HepG2 (cell line): ENCODE results near the gene CPEB4. TPM values are rescaled to one million over a fixed set of nuclear protein-coding genes. Genes with fewer than 3 reads are reported as not detected.
A peak's percentile ranks its signal among the peaks of the same experiment; 100 is the strongest.

ENCODE experiments used
- CBX1 ChIP-seq: IDR thresholded peaks from one replicate; pipeline ENCODE4 v1.6.1; 2016; ENCODE audit warnings: antibody characterized with exemption, low read depth
- GTF3A ChIP-seq: sonication (generic); formaldehyde crosslinking; conservative IDR thresholded peaks from 2 replicates; pipeline ENCODE4 v1.4.0; 2020; ENCODE audit warnings: mild to moderate bottlenecking, missing genetic modification reagents
- HNF4A ChIP-seq: sonication (generic); formaldehyde crosslinking; IDR thresholded peaks from 2 replicates; pipeline ENCODE4 v1.4.0; 2020; ENCODE audit warnings: missing genetic modification reagents
- KLF12 ChIP-seq: sonication (generic); formaldehyde crosslinking; IDR thresholded peaks from 2 replicates; pipeline ENCODE4 v1.4.0; 2020; ENCODE audit warnings: missing genetic modification reagents, borderline replicate concordance
- NR3C1 ChIP-seq: sonication (generic); formaldehyde crosslinking; IDR thresholded peaks from 2 replicates; pipeline ENCODE4 v1.4.0; 2020; ENCODE audit warnings: missing genetic modification reagents
- PHF5A ChIP-seq: IDR thresholded peaks from one replicate; pipeline ENCODE4 v1.6.1; 2018; ENCODE audit warnings: low read depth, missing genetic modification reagents; ENCODE audit not compliant: unreplicated experiment
- RELA ChIP-seq: sonication (generic); formaldehyde crosslinking; IDR thresholded peaks from 2 replicates; pipeline ENCODE4 v1.4.0; 2020; ENCODE audit warnings: missing genetic modification reagents
- SOX6 ChIP-seq, 2 experiments: fragments of 450-650 bp in 1 of 2; sonication (generic) in 1 of 2; formaldehyde crosslinking in 1 of 2; IDR thresholded peaks; 2 replicates each; pipeline versions ENCODE4 v1.4.0 to v1.6.1; 2017 to 2020; ENCODE audit warnings: antibody characterized with exemption in 1 of 2, mild to moderate bottlenecking in 1 of 2, missing genetic modification reagents in 1 of 2
- TCF7L2 ChIP-seq: IDR thresholded peaks from 2 replicates; pipeline ENCODE4 v1.6.1; 2011; ENCODE audit warnings: mild to moderate bottlenecking, low read depth, low read length, moderate library complexity
- ZC3H4 ChIP-seq: sonication (generic); formaldehyde crosslinking; IDR thresholded peaks from 2 replicates; pipeline ENCODE4 v1.4.0; 2020; ENCODE audit warnings: missing genetic modification reagents, borderline replicate concordance
- ZFP36L2 ChIP-seq: sonication (generic); formaldehyde crosslinking; IDR thresholded peaks from 2 replicates; pipeline ENCODE4 v1.4.0; 2020; ENCODE audit warnings: missing genetic modification reagents
- ZKSCAN5 ChIP-seq: sonication (generic); formaldehyde crosslinking; IDR thresholded peaks from 2 replicates; pipeline ENCODE4 v1.5.1; 2020; ENCODE audit warnings: mild to moderate bottlenecking, missing genetic modification reagents
- ZMAT3 ChIP-seq: sonication (generic); formaldehyde crosslinking; conservative IDR thresholded peaks from 2 replicates; pipeline ENCODE4 v1.7.0; 2021; ENCODE audit warnings: missing genetic modification reagents
- ZNF468 ChIP-seq: sonication (generic); formaldehyde crosslinking; IDR thresholded peaks from 2 replicates; pipeline ENCODE4 v1.8.0; 2022; ENCODE audit warnings: mild to moderate bottlenecking, moderate library complexity, missing genetic modification reagents
- ZNF552 ChIP-seq: sonication (generic); formaldehyde crosslinking; IDR thresholded peaks from 2 replicates; pipeline ENCODE4 v1.9.0; 2022; ENCODE audit warnings: missing genetic modification reagents, mild to moderate bottlenecking, borderline replicate concordance
- ZNF652 ChIP-seq: IDR thresholded peaks from 2 replicates; pipeline ENCODE4 v1.6.1; 2016; ENCODE audit warnings: low read depth, borderline replicate concordance
- ZNF703 ChIP-seq: sonication (generic); formaldehyde crosslinking; IDR thresholded peaks from 2 replicates; pipeline ENCODE4 v1.5.1; 2020; ENCODE audit warnings: missing genetic modification reagents, mild to moderate bottlenecking, moderate library complexity, borderline replicate concordance
- ZNF766 ChIP-seq: sonication (generic); formaldehyde crosslinking; IDR thresholded peaks from 2 replicates; pipeline ENCODE4 v1.5.0; 2020; ENCODE audit warnings: missing genetic modification reagents, borderline replicate concordance
- ZNF788 ChIP-seq: sonication (generic); formaldehyde crosslinking; IDR thresholded peaks from 2 replicates; pipeline ENCODE4 v1.5.0; 2020; ENCODE audit warnings: mild to moderate bottlenecking, missing genetic modification reagents, borderline replicate concordance
- polyA plus RNA-seq, 8 experiments: library from polyadenylated mRNA; depleted of rRNA in 3 of 8; stranded (reverse) in 7 of 8; unstranded in 1 of 8; fragments of >200 nt; fragmentation: Illumina TruSeq in 4 of 8; extraction: Trizol in 4 of 8; gene quantifications; 2 replicates each; pipeline versions ENCODE4 v1.2.1 to v1.2.3, GENCODE V29; 2011 to 2016; ENCODE audit warnings: low read depth in 4 of 8, missing spikeins in 1 of 8, mixed read lengths in 1 of 8; ENCODE audit not compliant: insufficient read depth in 1 of 8
- total RNA-seq, 5 experiments: library from RNA; depleted of rRNA; stranded (reverse); fragments of >200 nt; fragmentation: Illumina TruSeq; extraction: Trizol; gene quantifications; 2 replicates each; pipeline ENCODE4 v1.2.3, GENCODE V29; 2016; ENCODE audit warnings: low read depth in 1 of 5
- TF ChIP-seq, protein P1 (sequence below): sonication (generic); formaldehyde crosslinking; IDR thresholded peaks from 2 replicates; pipeline ENCODE4 v1.8.1; 2023; ENCODE audit warnings: mild to moderate bottlenecking, missing genetic modification reagents
- TF ChIP-seq, protein P2 (sequence below): sonication (generic); formaldehyde crosslinking; IDR thresholded peaks from 2 replicates; pipeline ENCODE4 v1.5.0; 2020; ENCODE audit warnings: missing genetic modification reagents
- TF ChIP-seq, protein P3 (sequence below): sonication (generic); formaldehyde crosslinking; IDR thresholded peaks from 2 replicates; pipeline ENCODE4 v1.5.1; 2020; ENCODE audit warnings: mild to moderate bottlenecking, missing genetic modification reagents, borderline replicate concordance

Gene CPEB4
- total and polyA plus RNA-seq, 2 of the 13 experiments (the other 11 are each of a cell fraction or from before 2014, with no cell fraction given) = 7.7 to 26.7 TPM

DNA sequence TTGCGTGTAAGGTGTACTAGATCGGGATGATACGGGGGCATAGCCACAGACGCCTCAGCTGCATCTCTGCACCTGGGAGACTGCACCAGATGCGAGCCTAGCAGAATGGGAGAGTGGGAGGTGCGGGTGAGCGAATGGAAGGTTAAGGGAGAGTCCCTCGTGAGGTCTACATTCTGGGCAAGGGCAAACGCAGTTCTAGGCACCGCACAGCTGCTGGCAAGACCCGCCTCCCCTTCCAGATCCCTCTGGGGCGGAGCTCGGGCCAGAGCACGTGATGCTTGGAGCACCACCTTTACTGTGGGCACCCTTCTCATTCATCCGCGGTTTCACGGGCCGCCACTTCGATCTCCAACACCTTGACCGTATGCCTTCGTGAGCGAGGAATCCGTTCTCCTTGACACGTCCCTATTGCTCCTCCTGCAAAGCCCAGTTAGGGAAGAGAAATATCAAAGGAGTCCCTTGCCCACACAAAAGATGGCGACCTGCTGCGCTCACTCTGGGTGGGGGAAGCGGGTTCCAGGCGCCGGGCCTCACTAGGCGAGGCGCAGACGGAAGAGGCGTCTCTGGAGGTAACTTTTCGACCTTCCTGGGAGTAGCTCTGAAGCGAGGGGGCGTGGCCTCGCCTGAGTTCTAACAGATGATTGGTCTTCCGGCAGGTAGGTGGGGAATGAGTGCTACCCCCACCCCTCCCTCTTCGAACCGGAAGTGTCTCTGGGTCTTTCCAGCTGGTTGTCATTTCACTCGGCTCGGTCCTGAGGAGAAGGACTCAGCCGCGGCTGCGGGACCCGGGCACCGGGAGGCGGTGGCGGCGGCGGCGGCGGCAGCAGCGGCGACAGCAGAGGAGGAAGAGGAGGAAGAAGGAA, at the start of gene CPEB4 (continued):
- TF ChIP-seq, protein P1, sequence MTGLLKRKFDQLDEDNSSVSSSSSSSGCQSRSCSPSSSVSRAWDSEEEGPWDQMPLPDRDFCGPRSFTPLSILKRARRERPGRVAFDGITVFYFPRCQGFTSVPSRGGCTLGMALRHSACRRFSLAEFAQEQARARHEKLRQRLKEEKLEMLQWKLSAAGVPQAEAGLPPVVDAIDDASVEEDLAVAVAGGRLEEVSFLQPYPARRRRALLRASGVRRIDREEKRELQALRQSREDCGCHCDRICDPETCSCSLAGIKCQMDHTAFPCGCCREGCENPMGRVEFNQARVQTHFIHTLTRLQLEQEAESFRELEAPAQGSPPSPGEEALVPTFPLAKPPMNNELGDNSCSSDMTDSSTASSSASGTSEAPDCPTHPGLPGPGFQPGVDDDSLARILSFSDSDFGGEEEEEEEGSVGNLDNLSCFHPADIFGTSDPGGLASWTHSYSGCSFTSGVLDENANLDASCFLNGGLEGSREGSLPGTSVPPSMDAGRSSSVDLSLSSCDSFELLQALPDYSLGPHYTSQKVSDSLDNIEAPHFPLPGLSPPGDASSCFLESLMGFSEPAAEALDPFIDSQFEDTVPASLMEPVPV = 0 out of 2 replicates have a peak, but pooled peaks have one; percentile 68
- TF ChIP-seq, protein P2, sequence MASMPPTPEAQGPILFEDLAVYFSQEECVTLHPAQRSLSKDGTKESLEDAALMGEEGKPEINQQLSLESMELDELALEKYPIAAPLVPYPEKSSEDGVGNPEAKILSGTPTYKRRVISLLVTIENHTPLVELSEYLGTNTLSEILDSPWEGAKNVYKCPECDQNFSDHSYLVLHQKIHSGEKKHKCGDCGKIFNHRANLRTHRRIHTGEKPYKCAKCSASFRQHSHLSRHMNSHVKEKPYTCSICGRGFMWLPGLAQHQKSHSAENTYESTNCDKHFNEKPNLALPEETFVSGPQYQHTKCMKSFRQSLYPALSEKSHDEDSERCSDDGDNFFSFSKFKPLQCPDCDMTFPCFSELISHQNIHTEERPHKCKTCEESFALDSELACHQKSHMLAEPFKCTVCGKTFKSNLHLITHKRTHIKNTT = no peak
- TF ChIP-seq ZFP36L2 (CRISPR knock-in tag) (no peak), GTF3A (peak; percentile 75; the same call in 1 of the 2 replicates), ZC3H4 (no peak), KLF12 (no peak; the same call in 1 of the 2 replicates), ZNF652 (CRISPR knock-in tag) (no peak), ZNF552 (CRISPR knock-in tag) (no peak), CBX1 (no peak), ZNF468 (no peak), TCF7L2 (no peak), ZNF703 (CRISPR knock-in tag) (no peak), ZKSCAN5 (CRISPR knock-in tag) (no peak), ZNF788 (CRISPR knock-in tag) (peak; percentile 72; the same call in 1 of the 2 replicates), ZMAT3 (peak; percentile 78), ZNF766 (CRISPR knock-in tag) (no peak), HNF4A (CRISPR knock-in tag) (no peak), SOX6 (IDR thresholded peaks at IDR 0.05) (no peak), SOX6 (CRISPR knock-in tag; IDR thresholded peaks at IDR 0.05) (no peak; the same call in 1 of the 2 replicates), PHF5A (CRISPR knock-in tag) (no peak), RELA (CRISPR knock-in tag) (no peak), NR3C1 (no peak)
- TF ChIP-seq, protein P3, sequence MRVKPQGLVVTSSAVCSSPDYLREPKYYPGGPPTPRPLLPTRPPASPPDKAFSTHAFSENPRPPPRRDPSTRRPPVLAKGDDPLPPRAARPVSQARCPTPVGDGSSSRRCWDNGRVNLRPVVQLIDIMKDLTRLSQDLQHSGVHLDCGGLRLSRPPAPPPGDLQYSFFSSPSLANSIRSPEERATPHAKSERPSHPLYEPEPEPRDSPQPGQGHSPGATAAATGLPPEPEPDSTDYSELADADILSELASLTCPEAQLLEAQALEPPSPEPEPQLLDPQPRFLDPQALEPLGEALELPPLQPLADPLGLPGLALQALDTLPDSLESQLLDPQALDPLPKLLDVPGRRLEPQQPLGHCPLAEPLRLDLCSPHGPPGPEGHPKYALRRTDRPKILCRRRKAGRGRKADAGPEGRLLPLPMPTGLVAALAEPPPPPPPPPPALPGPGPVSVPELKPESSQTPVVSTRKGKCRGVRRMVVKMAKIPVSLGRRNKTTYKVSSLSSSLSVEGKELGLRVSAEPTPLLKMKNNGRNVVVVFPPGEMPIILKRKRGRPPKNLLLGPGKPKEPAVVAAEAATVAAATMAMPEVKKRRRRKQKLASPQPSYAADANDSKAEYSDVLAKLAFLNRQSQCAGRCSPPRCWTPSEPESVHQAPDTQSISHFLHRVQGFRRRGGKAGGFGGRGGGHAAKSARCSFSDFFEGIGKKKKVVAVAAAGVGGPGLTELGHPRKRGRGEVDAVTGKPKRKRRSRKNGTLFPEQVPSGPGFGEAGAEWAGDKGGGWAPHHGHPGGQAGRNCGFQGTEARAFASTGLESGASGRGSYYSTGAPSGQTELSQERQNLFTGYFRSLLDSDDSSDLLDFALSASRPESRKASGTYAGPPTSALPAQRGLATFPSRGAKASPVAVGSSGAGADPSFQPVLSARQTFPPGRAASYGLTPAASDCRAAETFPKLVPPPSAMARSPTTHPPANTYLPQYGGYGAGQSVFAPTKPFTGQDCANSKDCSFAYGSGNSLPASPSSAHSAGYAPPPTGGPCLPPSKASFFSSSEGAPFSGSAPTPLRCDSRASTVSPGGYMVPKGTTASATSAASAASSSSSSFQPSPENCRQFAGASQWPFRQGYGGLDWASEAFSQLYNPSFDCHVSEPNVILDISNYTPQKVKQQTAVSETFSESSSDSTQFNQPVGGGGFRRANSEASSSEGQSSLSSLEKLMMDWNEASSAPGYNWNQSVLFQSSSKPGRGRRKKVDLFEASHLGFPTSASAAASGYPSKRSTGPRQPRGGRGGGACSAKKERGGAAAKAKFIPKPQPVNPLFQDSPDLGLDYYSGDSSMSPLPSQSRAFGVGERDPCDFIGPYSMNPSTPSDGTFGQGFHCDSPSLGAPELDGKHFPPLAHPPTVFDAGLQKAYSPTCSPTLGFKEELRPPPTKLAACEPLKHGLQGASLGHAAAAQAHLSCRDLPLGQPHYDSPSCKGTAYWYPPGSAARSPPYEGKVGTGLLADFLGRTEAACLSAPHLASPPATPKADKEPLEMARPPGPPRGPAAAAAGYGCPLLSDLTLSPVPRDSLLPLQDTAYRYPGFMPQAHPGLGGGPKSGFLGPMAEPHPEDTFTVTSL (CRISPR knock-in tag) = no peak
